Neural progenitor cell (in vitro differentiated cells): ENCODE results near the gene PTPRR. TPM values are rescaled to one million over a fixed set of nuclear protein-coding genes. Genes with fewer than 3 reads are reported as not detected.
"Not testable (repeated sequence)": the region's sequence is repeated elsewhere in the genome, so short reads cannot be mapped to it uniquely, and the experiment has no call there.

Experiments
- DNase-seq: peaks from one replicate; pipeline ENCODE4 v3.0.0-alpha.2; 2016; ENCODE audit warnings: low spot score
- H2AFZ ChIP-seq: fragments of 200-600 bp; sonication (generic); replicated peaks from 2 replicates; pipeline ENCODE4 v1.6.1; 2016; ENCODE audit warnings: antibody characterized with exemption
- H3F3A ChIP-seq: fragments of 200-600 bp; sonication (generic); 2 replicates; pipeline ENCODE4 v1.6.1; 2016; ENCODE audit warnings: antibody characterized with exemption, low read depth
- H3K27ac ChIP-seq: fragments of 200-600 bp; sonication (generic); 2 replicates; pipeline ENCODE4 v1.5.1; 2016; ENCODE audit warnings: mild to moderate bottlenecking
- H3K27me3 ChIP-seq: fragments of 200-600 bp; sonication (generic); 2 replicates; pipeline ENCODE4 v1.6.1; 2016; ENCODE audit warnings: mild to moderate bottlenecking, moderate library complexity
- H3K36me3 ChIP-seq: fragments of 200-600 bp; sonication (generic); 2 replicates; pipeline ENCODE4 v1.5.1; 2016
- H3K4me1 ChIP-seq: fragments of 200-600 bp; sonication (generic); 2 replicates; pipeline ENCODE4 v1.6.1; 2016; ENCODE audit warnings: mixed run types
- H3K4me2 ChIP-seq: fragments of 200-600 bp; sonication (generic); 2 replicates; pipeline ENCODE4 v1.6.1; 2016
- H3K4me3 ChIP-seq: fragments of 200-600 bp; sonication (generic); 2 replicates; pipeline ENCODE4 v1.5.1; 2016
- H3K79me2 ChIP-seq: fragments of 200-600 bp; sonication (generic); 2 replicates; pipeline ENCODE4 v1.6.1; 2016; ENCODE audit warnings: low read depth
- H3K9ac ChIP-seq: fragments of 200-600 bp; sonication (generic); 2 replicates; pipeline ENCODE4 v1.6.1; 2016
- H3K9me3 ChIP-seq: fragments of 200-600 bp; sonication (generic); 2 replicates; pipeline ENCODE4 v1.5.1; 2016; ENCODE audit warnings: low read depth
- H4K20me1 ChIP-seq: fragments of 200-600 bp; sonication (generic); 2 replicates; pipeline ENCODE4 v1.6.1; 2016; ENCODE audit warnings: low read depth
- H3K27ac Mint-ChIP-seq: 3 replicates; pipeline ENCODE4 v1.8.0; 2021; ENCODE audit warnings: mixed read lengths
- H3K27me3 Mint-ChIP-seq: 2 replicates; pipeline ENCODE4 v1.8.0; 2022; ENCODE audit warnings: low read depth, mild to moderate bottlenecking, inconsistent platforms, moderate library complexity, mixed read lengths; ENCODE audit not compliant: insufficient read depth
- H3K36me3 Mint-ChIP-seq: 3 replicates; pipeline ENCODE4 v1.8.0; 2021; ENCODE audit warnings: mixed read lengths
- H3K4me1 Mint-ChIP-seq: 3 replicates; pipeline ENCODE4 v1.8.0; 2021; ENCODE audit warnings: mixed read lengths
- H3K4me3 Mint-ChIP-seq: 3 replicates; pipeline ENCODE4 v1.8.0; 2021; ENCODE audit warnings: mild to moderate bottlenecking, moderate library complexity, mixed read lengths
- H3K9me3 Mint-ChIP-seq: 3 replicates; pipeline ENCODE4 v1.8.0; 2020; ENCODE audit warnings: mixed read lengths
- CTCF ChIP-seq: fragments of 200-600 bp; sonication (generic); IDR thresholded peaks from 2 replicates; pipeline ENCODE4 v1.5.1; 2017; ENCODE audit warnings: antibody characterized with exemption, mild to moderate bottlenecking
- EZH2 ChIP-seq: fragments of 200-600 bp; sonication (generic); IDR thresholded peaks from 2 replicates; pipeline ENCODE4 v1.6.1; 2017; ENCODE audit warnings: antibody characterized with exemption, mild to moderate bottlenecking, moderate library complexity
- EZH2phosphoT487 ChIP-seq: fragments of 200-600 bp; sonication (generic); IDR thresholded peaks from 2 replicates; pipeline ENCODE4 v1.6.1; 2017; ENCODE audit warnings: antibody characterized with exemption
- total RNA-seq: library from RNA; depleted of rRNA; stranded (reverse); fragments of >200 nt; gene quantifications from 2 replicates; pipeline ENCODE4 v1.2.3, GENCODE V29; 2015; ENCODE audit warnings: low replicate concordance

Gene PTPRR
- total RNA-seq, 1 donor from 2014 or later, result not detected

DNA sequence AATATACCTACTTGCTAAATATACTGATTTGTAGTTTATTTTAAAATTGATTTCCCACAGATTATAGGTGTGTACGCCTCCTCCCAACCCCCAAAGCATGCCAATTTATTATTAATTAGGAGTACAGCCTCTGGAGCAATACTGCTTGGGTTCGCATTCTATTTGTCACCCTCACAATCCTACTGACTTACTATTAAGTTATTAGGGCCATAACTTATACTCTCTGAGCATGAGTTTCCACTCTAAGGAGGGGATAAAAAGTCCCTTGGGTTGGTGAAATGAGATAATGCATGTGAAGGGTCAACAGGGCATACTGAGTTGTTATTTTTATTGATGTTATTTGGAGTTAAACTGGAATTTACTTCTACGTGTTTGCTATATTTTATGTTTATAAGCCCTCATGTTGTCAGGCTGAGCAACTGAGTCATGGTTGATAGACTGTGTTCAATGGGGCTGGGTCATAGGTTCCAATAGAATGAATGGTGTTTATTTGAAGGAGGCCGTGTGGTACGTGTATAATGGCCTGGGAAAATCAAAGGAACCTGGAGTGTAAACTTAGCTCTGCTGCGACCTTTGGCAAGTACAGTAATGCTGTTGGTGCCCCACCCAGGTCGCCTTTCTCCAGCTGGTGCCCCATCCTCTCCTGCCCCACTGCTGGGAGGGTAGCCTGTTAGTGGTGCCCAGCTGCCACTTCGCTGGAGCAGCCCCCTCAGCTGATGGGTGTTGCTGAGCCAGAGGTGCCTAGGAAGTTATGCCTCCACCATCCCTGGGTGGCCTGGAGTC, 184.0 kb downstream of the PTPRR start:
- DNase-seq, result no peak
- Histone ChIP-seq H2AFZ (no peak overlapping the region), H3K4me3 (no peak overlapping the region), H3K27ac (no peak overlapping the region), H3K27me3 (no peaks in the 10 kb centered on the region), H3K4me1 (no peaks in the 10 kb centered on the region), H3K4me2 (no peak overlapping the region), H3K79me2 (no peaks in the 10 kb centered on the region), H3K9me3 (no peaks in the 10 kb centered on the region), H3K9ac (no peak overlapping the region), H4K20me1 (no peaks in the 10 kb centered on the region), H3F3A (no peaks in the 10 kb centered on the region), H3K36me3 (no peaks in the 10 kb centered on the region)
- Mint-ChIP-seq H3K9me3 (peaks cover 3% of the 10 kb centered on the region), H3K27ac (no peak overlapping the region), H3K4me3 (no peak overlapping the region), H3K4me1 (peaks cover 2% of the 10 kb centered on the region), H3K27me3 (no peaks in the 10 kb centered on the region), H3K36me3 (no peaks in the 10 kb centered on the region)
- TF ChIP-seq CTCF (no peak), EZH2phosphoT487 (no peak), EZH2 (no peak)

- not testable (repeated sequence) for H3K79me2 ChIP-seq, H3K9me3 Mint-ChIP-seq, H3K27me3 ChIP-seq, H3K27me3 Mint-ChIP-seq, H3K9ac ChIP-seq, H3K9me3 ChIP-seq, H3K4me3 Mint-ChIP-seq, H2AFZ ChIP-seq, H3K27ac ChIP-seq, DNase-seq, H3K4me1 ChIP-seq, H3K36me3 ChIP-seq, H3K4me2 ChIP-seq, H3F3A ChIP-seq, H3K4me3 ChIP-seq, H3K27ac Mint-ChIP-seq, H4K20me1 ChIP-seq, H3K36me3 Mint-ChIP-seq, H3K4me1 Mint-ChIP-seq
Measured at GRCh38 chr12:70735197-70735596, 185.3 kb downstream of the PTPRR start.

GRCh38 chr12:70733385-70733784, 187.2 kb downstream of the PTPRR start:
- no peak overlapping the region for H3K27ac Mint-ChIP-seq
- Histone ChIP-seq H3K9me3 (no peaks in the 10 kb centered on the region), H4K20me1 (no peaks in the 10 kb centered on the region), H3K4me2 (no peak overlapping the region), H3K27ac (no peak overlapping the region), H3K27me3 (no peaks in the 10 kb centered on the region), H3F3A (no peaks in the 10 kb centered on the region), H3K79me2 (no peaks in the 10 kb centered on the region), H3K9ac (no peak overlapping the region), H2AFZ (no peak overlapping the region), H3K36me3 (no peaks in the 10 kb centered on the region), H3K4me3 (no peak overlapping the region), H3K4me1 (no peaks in the 10 kb centered on the region)
- peaks cover 3% of the 10 kb centered on the region for H3K9me3 Mint-ChIP-seq
- H3K36me3 Mint-ChIP-seq, result no peaks in the 10 kb centered on the region
- DNase-seq, result peak; percentile 73
- TF ChIP-seq EZH2 (no peak), CTCF (peak; percentile 75), EZH2phosphoT487 (no peak)
- no peak overlapping the region for H3K4me3 Mint-ChIP-seq
- peaks cover 2% of the 10 kb centered on the region for H3K4me1 Mint-ChIP-seq
- H3K27me3 Mint-ChIP-seq, result no peaks in the 10 kb centered on the region

GRCh38 chr12:70732287-70732686, 188.3 kb downstream of the PTPRR start:
- no peaks in the 10 kb centered on the region for H3K27me3 ChIP-seq
- no peaks in the 10 kb centered on the region for H3K4me1 ChIP-seq
- no peak for DNase-seq
- no peak for TF ChIP-seq CTCF
- TF ChIP-seq EZH2phosphoT487, result no peak
- TF ChIP-seq EZH2, result no peak
- H3K79me2 ChIP-seq, result no peaks in the 10 kb centered on the region
- no peak overlapping the region for H3K4me3 Mint-ChIP-seq
- H3K27ac ChIP-seq, result no peak overlapping the region
- no peak overlapping the region for H2AFZ ChIP-seq
- H4K20me1 ChIP-seq, result no peaks in the 10 kb centered on the region
- H3K36me3 ChIP-seq, result no peaks in the 10 kb centered on the region
- H3K9me3 Mint-ChIP-seq, result peaks cover 3% of the 10 kb centered on the region
- no peak overlapping the region for H3K9ac ChIP-seq
- peaks cover 2% of the 10 kb centered on the region for H3K4me1 Mint-ChIP-seq
- H3K9me3 ChIP-seq, result no peaks in the 10 kb centered on the region
- no peaks in the 10 kb centered on the region for H3F3A ChIP-seq
- no peaks in the 10 kb centered on the region for H3K27me3 Mint-ChIP-seq
- H3K4me3 ChIP-seq, result no peak overlapping the region
- H3K4me2 ChIP-seq, result no peak overlapping the region
- H3K36me3 Mint-ChIP-seq, result no peaks in the 10 kb centered on the region
- no peak overlapping the region for H3K27ac Mint-ChIP-seq
